SJSA1 (cell line): Measurements from ENCODE around the gene BLOC1S4. TPM values are rescaled to one million over a fixed set of nuclear protein-coding genes. Genes with fewer than 3 reads are reported as not detected.
A peak's percentile ranks its signal among the peaks of the same experiment; 100 is the strongest.
"Not testable (repeated sequence)": the region's sequence is repeated elsewhere in the genome, so short reads cannot be mapped to it uniquely, and the experiment has no call there.

Experiments
- DNase-seq, 2 experiments: peaks; one replicate each; pipeline ENCODE4 v3.0.0-alpha.2; 2015 to 2020; ENCODE audit warnings: low spot score in 2 of 2, low read depth in 1 of 2
- H3K27ac ChIP-seq: fragments of 250-450 bp; sonication (Bioruptor Pico); 2 replicates; pipeline ENCODE4 v1.5.1; 2020; ENCODE audit warnings: mild to moderate bottlenecking, moderate library complexity
- H3K27me3 ChIP-seq: fragments of 250-450 bp; sonication (Bioruptor Pico); replicated peaks from 2 replicates; pipeline ENCODE4 v1.5.1; 2020; ENCODE audit warnings: mild to moderate bottlenecking, moderate library complexity
- H3K36me3 ChIP-seq: fragments of 250-450 bp; sonication (Bioruptor Pico); 2 replicates; pipeline ENCODE4 v1.5.1; 2020; ENCODE audit warnings: mild to moderate bottlenecking
- H3K4me1 ChIP-seq: fragments of 250-450 bp; sonication (Bioruptor Pico); replicated peaks from 2 replicates; pipeline ENCODE4 v1.6.1; 2021; ENCODE audit warnings: mild to moderate bottlenecking
- H3K4me3 ChIP-seq: fragments of 250-450 bp; sonication (Bioruptor Pico); 2 replicates; pipeline ENCODE4 v1.5.1; 2020; ENCODE audit warnings: mild to moderate bottlenecking
- H3K9me3 ChIP-seq: fragments of 250-450 bp; sonication (Bioruptor Pico); replicated peaks from 2 replicates; pipeline ENCODE4 v1.5.1; 2020; ENCODE audit warnings: mild to moderate bottlenecking
- total RNA-seq: library from RNA; depleted of rRNA; stranded (reverse); fragments of >200 nt; shearing (Covaris generic); gene quantifications from 2 replicates; pipeline ENCODE4 v1.2.3, GENCODE V29; 2014

BLOC1S4 gene
- total RNA-seq, 1 experiment from 2014 or later = 14.4 TPM

DNA sequence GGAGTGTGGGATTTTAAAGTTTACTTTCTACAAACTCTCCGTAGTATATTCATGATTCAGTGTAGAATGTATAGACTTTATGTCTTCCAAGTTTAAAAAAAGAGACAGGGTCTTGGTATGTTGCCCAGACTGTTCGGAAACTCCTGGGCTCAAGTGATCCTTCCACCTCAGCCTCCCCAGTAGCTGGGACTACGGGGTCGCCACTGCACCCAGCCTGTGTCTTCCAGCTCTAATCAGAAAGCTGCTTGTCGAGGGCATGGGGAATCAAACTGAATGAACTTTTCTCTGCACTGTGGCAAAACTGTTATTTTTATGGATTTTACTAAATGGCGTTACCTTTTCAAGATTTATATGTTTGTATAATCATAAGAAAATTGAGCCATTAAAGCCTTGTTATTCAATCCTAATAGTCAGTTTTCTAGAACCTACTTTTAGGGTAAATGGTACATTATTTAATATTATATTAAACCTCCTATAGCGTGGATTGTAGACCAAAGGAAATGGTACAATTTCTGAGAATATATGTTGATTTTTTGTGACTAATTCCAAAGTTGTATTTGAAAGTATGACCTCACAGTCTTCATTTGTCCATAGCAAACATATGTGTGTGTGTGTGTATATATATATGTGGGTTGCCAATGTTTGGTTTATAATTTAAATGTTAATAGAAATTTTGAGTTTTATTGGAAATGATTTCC is 1.1 kb downstream of the BLOC1S4 start:
- Histone ChIP-seq H3K4me1 (no peaks in the 10 kb centered on the region), H3K9me3 (no peaks in the 10 kb centered on the region), H3K27me3 (no peaks in the 10 kb centered on the region), H3K4me3 (peak overlapping the region; percentile 92), H3K36me3 (peaks cover 12% of the 10 kb centered on the region; the same call in 1 of the 2 replicates), H3K27ac (no peak overlapping the region)
- DNase-seq = no peak

DNA sequence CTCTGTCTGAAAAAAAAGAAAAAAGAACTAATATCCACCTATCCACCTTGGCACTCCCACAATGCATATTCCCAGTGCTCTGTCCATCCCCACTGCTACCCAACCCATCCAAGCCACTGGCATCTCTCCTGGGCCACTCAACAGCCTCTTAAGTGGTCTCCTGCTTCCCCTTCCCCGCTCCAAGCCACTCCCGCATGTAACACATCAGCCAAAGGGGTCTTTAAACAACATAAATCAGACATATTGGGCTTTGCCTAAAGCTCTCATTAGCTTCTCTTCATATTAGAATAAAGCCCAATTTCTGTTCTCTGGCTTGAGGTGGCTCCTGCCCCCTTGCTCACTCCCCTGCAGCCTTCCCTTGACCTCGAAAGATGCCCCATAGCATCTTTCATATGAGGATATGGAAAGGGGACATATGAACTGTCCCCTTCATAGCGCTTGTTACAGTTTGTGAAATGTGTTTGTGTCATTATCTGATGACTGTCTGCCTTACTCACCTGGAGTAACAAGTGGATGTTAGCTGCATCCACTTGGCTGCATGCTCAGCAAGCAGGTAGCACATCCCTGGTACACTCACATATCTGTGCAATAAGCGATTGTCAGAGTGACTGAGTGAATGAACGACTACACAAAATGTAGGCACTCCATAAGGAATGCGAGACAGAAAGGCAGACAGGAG is 3.1 kb downstream of the BLOC1S4 start:
- H3K27me3 ChIP-seq = no peaks in the 10 kb centered on the region
- peaks cover 12% of the 10 kb centered on the region; the same call in 1 of the 2 replicates for H3K36me3 ChIP-seq
- no peaks in the 10 kb centered on the region for H3K9me3 ChIP-seq
- peaks cover 6% of the 10 kb centered on the region for H3K4me1 ChIP-seq
- H3K27ac ChIP-seq = no peak overlapping the region
- no peak overlapping the region for H3K4me3 ChIP-seq
- DNase-seq = no peak

DNA sequence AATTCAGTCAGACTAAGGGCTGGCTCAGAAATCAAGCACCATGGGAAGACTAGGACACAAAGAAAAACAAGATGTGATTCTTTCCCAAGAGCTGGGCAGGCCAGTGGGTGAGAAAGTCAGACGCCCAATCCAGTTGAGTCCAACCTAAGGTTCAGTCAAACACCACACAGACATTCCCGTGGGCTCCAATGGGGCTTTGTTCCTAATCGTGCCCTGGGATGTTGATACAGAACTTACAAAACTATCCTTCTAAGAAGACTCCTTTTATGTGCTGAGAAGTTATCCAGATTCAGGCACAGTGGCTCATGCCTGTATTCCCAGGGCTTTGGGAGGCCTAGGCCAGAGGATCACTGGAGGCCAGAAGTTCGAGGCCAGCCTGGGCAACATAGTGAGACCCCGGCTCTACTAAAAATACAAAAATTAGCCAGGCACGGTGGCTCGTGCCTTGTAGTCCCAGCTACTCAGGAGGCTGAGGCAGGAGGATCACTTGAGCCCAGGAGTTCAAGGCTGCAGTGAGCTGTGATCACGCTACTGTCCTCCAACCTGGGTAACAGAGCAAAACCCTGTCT is 3.7 kb downstream of the BLOC1S4 start:
- Histone ChIP-seq H3K27me3 (no peaks in the 10 kb centered on the region), H3K9me3 (no peaks in the 10 kb centered on the region), H3K4me1 (peaks cover 12% of the 10 kb centered on the region), H3K36me3 (peaks cover 12% of the 10 kb centered on the region; the same call in 1 of the 2 replicates), H3K4me3 (no peak overlapping the region), H3K27ac (no peak overlapping the region)
- no peak for DNase-seq

- DNase-seq = peak; percentile 50 to 79
- Histone ChIP-seq H3K36me3 (peaks cover 12% of the 10 kb centered on the region; the same call in 1 of the 2 replicates), H3K9me3 (no peaks in the 10 kb centered on the region), H3K4me3 (no peak overlapping the region), H3K4me1 (peaks cover 17% of the 10 kb centered on the region), H3K27me3 (no peaks in the 10 kb centered on the region), H3K27ac (no peak overlapping the region)
Observed at GRCh38 chr4:6720202-6720699, 4.3 kb downstream of the BLOC1S4 start.

DNA sequence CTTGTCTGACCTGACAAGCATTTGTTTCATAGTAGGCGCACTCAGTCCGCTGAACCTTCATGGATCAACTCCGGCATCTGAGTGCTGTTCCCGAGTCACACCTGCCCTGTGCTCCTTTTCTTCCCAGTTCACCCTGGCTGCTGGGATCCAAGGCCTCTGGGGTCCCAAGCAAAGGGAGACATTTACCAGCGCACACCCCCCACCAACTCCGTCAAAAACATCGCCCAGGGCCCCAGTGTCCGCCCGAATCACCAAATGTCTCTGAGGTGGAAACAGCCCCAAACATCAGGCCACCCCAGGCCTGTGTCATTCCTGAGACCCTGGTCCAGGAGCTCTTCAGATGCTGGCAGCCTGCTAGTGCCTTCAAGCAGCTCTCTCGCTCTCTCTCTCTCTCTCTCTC is 5.1 kb downstream of the BLOC1S4 start:
- Histone ChIP-seq H3K4me1 (peaks cover 21% of the 10 kb centered on the region), H3K4me3 (no peak overlapping the region), H3K9me3 (no peaks in the 10 kb centered on the region), H3K27ac (no peak overlapping the region), H3K36me3 (peaks cover 11% of the 10 kb centered on the region; the same call in 1 of the 2 replicates), H3K27me3 (no peaks in the 10 kb centered on the region)
- DNase-seq = no peak

DNA sequence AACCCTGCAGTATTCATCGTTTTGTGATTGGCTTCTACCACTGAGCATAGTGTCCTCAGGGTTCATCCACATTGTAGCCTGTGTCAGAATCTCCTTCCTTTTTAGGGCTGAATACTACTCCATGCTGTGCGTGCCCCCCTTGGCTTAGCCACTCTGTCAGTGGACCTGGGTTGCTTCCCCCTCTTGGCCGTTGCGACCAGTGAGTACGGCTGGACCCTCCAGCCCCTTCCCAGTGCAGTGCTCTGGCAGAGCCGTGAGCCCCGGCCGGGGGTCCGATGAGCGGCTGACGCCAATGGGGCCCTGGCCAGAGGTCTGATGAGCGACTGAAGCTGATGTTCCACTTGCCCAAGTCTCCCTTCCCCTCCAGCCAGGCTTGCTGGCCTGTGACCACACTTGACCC is 6.9 kb downstream of the BLOC1S4 start:
- H3K4me3 ChIP-seq = no peak overlapping the region
- DNase-seq = no peak
- peaks cover 4% of the 10 kb centered on the region; the same call in 1 of the 2 replicates for H3K36me3 ChIP-seq
- no peaks in the 10 kb centered on the region for H3K9me3 ChIP-seq
- H3K27me3 ChIP-seq = no peaks in the 10 kb centered on the region
- no peak overlapping the region for H3K27ac ChIP-seq
- peaks cover 34% of the 10 kb centered on the region for H3K4me1 ChIP-seq

DNA sequence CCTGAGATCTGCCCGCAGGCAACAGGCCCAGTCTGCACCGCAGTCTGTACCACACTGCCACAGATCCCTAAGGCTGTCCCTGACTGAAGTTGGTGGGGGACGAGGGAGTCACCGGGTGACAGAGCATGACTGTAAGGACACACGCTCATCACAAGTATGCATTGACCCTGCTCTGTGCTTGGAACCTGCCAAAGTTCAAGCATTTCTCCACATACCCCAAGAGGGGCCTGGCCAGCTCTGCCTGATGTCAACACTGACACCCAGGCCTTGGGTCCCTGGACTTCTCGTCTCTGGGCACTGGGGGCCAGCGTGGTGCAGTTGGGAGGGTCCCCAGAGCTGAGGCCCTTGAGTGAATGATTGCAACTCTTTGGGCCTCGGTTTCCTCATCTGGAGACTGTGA is 7.9 kb downstream of the BLOC1S4 start:
- H3K27ac ChIP-seq = peak overlapping the region; percentile 55
- no peaks in the 10 kb centered on the region for H3K9me3 ChIP-seq
- H3K36me3 ChIP-seq = no peaks in the 10 kb centered on the region
- H3K4me1 ChIP-seq = peaks cover 43% of the 10 kb centered on the region
- H3K27me3 ChIP-seq = no peaks in the 10 kb centered on the region
- no peak for DNase-seq
- H3K4me3 ChIP-seq = no peak overlapping the region

GRCh38 chr4:6724421-6725111 is 8.6 kb downstream of the BLOC1S4 start:
- peak overlapping the region; percentile 55 for H3K27ac ChIP-seq
- H3K4me3 ChIP-seq = no peak overlapping the region
- no peaks in the 10 kb centered on the region for H3K36me3 ChIP-seq
- no peaks in the 10 kb centered on the region for H3K27me3 ChIP-seq
- H3K4me1 ChIP-seq = peaks cover 50% of the 10 kb centered on the region
- no peaks in the 10 kb centered on the region for H3K9me3 ChIP-seq
- peak; percentile 71 to 84 for DNase-seq

- H3K4me3 ChIP-seq, H3K27me3 ChIP-seq, DNase-seq: not testable (repeated sequence)
Observed at GRCh38 chr4:6725427-6725961, 9.5 kb downstream of the BLOC1S4 start.

GRCh38 chr4:6727081-6727942 is 11.3 kb downstream of the BLOC1S4 start:
- Histone ChIP-seq H3K27me3 (no peaks in the 10 kb centered on the region), H3K4me3 (no peak overlapping the region), H3K36me3 (no peaks in the 10 kb centered on the region), H3K4me1 (peaks cover 60% of the 10 kb centered on the region), H3K27ac (peak overlapping the region; percentile 91), H3K9me3 (no peaks in the 10 kb centered on the region)
- peak; percentile 94 for DNase-seq

More at GRCh38 chr4:6725427-6725961, 9.5 kb downstream of the BLOC1S4 start:
- not testable (repeated sequence) for H3K9me3 ChIP-seq, H3K36me3 ChIP-seq
- H3K4me1 ChIP-seq = peaks cover 55% of the 10 kb centered on the region
- peak overlapping the region; percentile 55; the same call in 1 of the 2 replicates for H3K27ac ChIP-seq

DNA sequence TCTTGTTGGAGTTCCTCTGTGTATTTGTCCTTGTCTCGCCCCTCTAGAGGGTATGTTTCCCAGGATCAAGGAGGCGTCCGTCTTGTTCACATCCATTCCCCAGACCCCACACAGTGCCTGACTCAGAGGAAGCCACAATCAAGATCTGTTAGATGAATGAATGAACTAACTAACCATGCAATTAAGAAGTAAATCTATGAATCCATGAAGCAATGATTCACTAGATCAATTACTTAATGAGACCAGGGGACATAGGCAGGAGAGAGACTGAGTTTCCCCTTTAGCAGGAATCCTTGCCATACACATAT is 11.9 kb downstream of the BLOC1S4 start:
- DNase-seq = peak; percentile 86
- no peak overlapping the region for H3K4me3 ChIP-seq
- H3K9me3 ChIP-seq = no peaks in the 10 kb centered on the region
- H3K36me3 ChIP-seq = no peaks in the 10 kb centered on the region
- H3K4me1 ChIP-seq = peaks cover 66% of the 10 kb centered on the region
- peak overlapping the region; percentile 91 for H3K27ac ChIP-seq
- H3K27me3 ChIP-seq = no peaks in the 10 kb centered on the region

GRCh38 chr4:6728320-6729029 is 12.5 kb downstream of the BLOC1S4 start:
- peak overlapping the region; percentile 91 for H3K27ac ChIP-seq
- no peaks in the 10 kb centered on the region for H3K9me3 ChIP-seq
- H3K4me3 ChIP-seq = no peak overlapping the region
- no peaks in the 10 kb centered on the region for H3K27me3 ChIP-seq
- H3K36me3 ChIP-seq = no peaks in the 10 kb centered on the region
- peak in 1 of 2 experiments; percentile 51 for DNase-seq
- H3K4me1 ChIP-seq = peaks cover 71% of the 10 kb centered on the region
